HepG2 (cell line): ENCODE data around the gene AKT3. TPM values are rescaled to one million over a fixed set of nuclear protein-coding genes. Genes with fewer than 3 reads are reported as not detected.

Source experiments
- ATAC-seq: fragments of 200-7000 bp; cut with Tn5 transposase; 3 replicates; pipeline ENCODE4 v1.9.1; 2020; ENCODE audit warnings: mild to moderate bottlenecking, moderate library complexity
- BruUV-seq: library from RNA; stranded (reverse); fragments of 400-500 nt; replicated peaks from 2 replicates; lab custom pipeline; 2021; lab: Mats Ljungman, UMichigan
- CTCF ChIA-PET: fragments of 300-600 bp; formaldehyde crosslinking; extraction: SDS; loops from one replicate; lab custom pipeline; 2021; ENCODE audit warnings: low total read pairs, inconsistent platforms, low intra/inter-chr PET ratio; lab: Yijun Ruan, JAX
- POLR2A ChIA-PET: fragments of 350-600 bp; sonication (Branson Sonifier 250); formaldehyde crosslinking; loops from one replicate; lab custom pipeline; 2020; ENCODE audit warnings: antibody characterized with exemption, inconsistent platforms; lab: Yijun Ruan, JAX
- DNase-seq: peaks from one replicate; pipeline ENCODE4 v3.0.0-alpha.2; 2015; ENCODE audit warnings: low spot score
- FAIRE-seq: peaks from 3 replicates; lab custom pipeline; 2011; peaks lifted over from hg19 to GRCh38; lab: Jason Lieb, UNC
- H2AFZ ChIP-seq: one replicate; pipeline ENCODE4 v1.6.1; 2011; ENCODE audit warnings: low read length, inconsistent platforms
- H3K27ac ChIP-seq: fragments of 300-600 bp; 3 replicates; pipeline ENCODE4 v1.8.0; 2011; ENCODE audit warnings: mixed run types, mild to moderate bottlenecking, mixed read lengths, low read length, inconsistent platforms; ENCODE audit not compliant: insufficient read depth; ENCODE audit errors: extremely low read length
- H3K27me3 ChIP-seq, 2 experiments: fragments of 200-600 bp in 1 of 2; 2 replicates in 1 of 2; 3 replicates in 1 of 2; pipeline versions ENCODE4 v1.6.0 to v1.8.0; 2011; ENCODE audit warnings: low read length in 2 of 2, mild to moderate bottlenecking in 2 of 2, moderate library complexity in 2 of 2, inconsistent platforms in 1 of 2; ENCODE audit not compliant: insufficient read depth in 2 of 2, control insufficient read depth in 1 of 2
- H3K36me3 ChIP-seq, 2 experiments: fragments of 200-600 bp in 1 of 2; replicated peaks in 1 of 2; 2 replicates in 1 of 2; 3 replicates in 1 of 2; pipeline versions ENCODE4 v1.5.1 to v1.8.0; 2011; ENCODE audit warnings: low read length in 2 of 2, inconsistent platforms in 1 of 2; ENCODE audit not compliant: insufficient read depth in 2 of 2, control insufficient read depth in 1 of 2
- H3K4me1 ChIP-seq: 2 replicates; pipeline ENCODE4 v1.5.1; 2012; ENCODE audit warnings: low read length, inconsistent platforms; ENCODE audit not compliant: insufficient read depth
- H3K4me2 ChIP-seq: 2 replicates; pipeline ENCODE4 v1.6.0; 2011; ENCODE audit warnings: low read depth, low read length, inconsistent platforms
- H3K4me3 ChIP-seq, 3 experiments: fragments of 200-600 bp in 1 of 3; sonication (generic), shearing (Covaris generic) in 1 of 3; replicated peaks in 1 of 3; 2 replicates each; pipeline ENCODE4 v1.5.1; 2011 to 2016; ENCODE audit warnings: low read length in 3 of 3, inconsistent platforms in 2 of 3, low read depth in 2 of 3, mild to moderate bottlenecking in 2 of 3, control low read depth in 1 of 3, mixed read lengths in 1 of 3; ENCODE audit not compliant: insufficient read depth in 1 of 3
- H3K79me2 ChIP-seq: one replicate; pipeline ENCODE4 v1.6.1; 2011; ENCODE audit warnings: low read length, inconsistent platforms; ENCODE audit not compliant: insufficient read depth
- H3K9ac ChIP-seq: 2 replicates; pipeline ENCODE4 v1.6.0; 2011; ENCODE audit warnings: mild to moderate bottlenecking, low read depth, low read length, inconsistent platforms; ENCODE audit not compliant: insufficient read depth
- H3K9me3 ChIP-seq: 2 replicates; pipeline ENCODE4 v1.5.1; 2012; ENCODE audit warnings: mild to moderate bottlenecking, low read length
- H4K20me1 ChIP-seq: 2 replicates; pipeline ENCODE4 v1.6.0; 2011; ENCODE audit warnings: inconsistent platforms, mild to moderate bottlenecking, low read length, moderate library complexity; ENCODE audit not compliant: insufficient read depth
- BCLAF1 ChIP-seq: fragments of 450-650 bp; IDR thresholded peaks from 2 replicates; pipeline ENCODE4 v1.6.1; 2017; ENCODE audit warnings: mild to moderate bottlenecking
- FOXM1 ChIP-seq: sonication (generic); formaldehyde crosslinking; IDR thresholded peaks from 2 replicates; pipeline ENCODE4 v1.5.0; 2020; ENCODE audit warnings: missing genetic modification reagents
- JUN ChIP-seq: sonication (generic); formaldehyde crosslinking; IDR thresholded peaks from 2 replicates; pipeline ENCODE4 v1.4.0; 2020; ENCODE audit warnings: mild to moderate bottlenecking, missing genetic modification reagents
- KLF13 ChIP-seq: sonication (generic); formaldehyde crosslinking; IDR thresholded peaks from 2 replicates; pipeline ENCODE4 v1.4.0; 2020; ENCODE audit warnings: mild to moderate bottlenecking, missing genetic modification reagents
- NR3C1 ChIP-seq: sonication (generic); formaldehyde crosslinking; IDR thresholded peaks from 2 replicates; pipeline ENCODE4 v1.4.0; 2020; ENCODE audit warnings: missing genetic modification reagents
- PAWR ChIP-seq: sonication (generic); formaldehyde crosslinking; IDR thresholded peaks from 2 replicates; pipeline ENCODE4 v1.4.0; 2020; ENCODE audit warnings: missing genetic modification reagents, mild to moderate bottlenecking, borderline replicate concordance
- SP2 ChIP-seq: sonication (generic); formaldehyde crosslinking; IDR thresholded peaks from 2 replicates; pipeline ENCODE4 v1.5.1; 2020; ENCODE audit warnings: mild to moderate bottlenecking, missing genetic modification reagents
- ZZZ3 ChIP-seq: sonication (generic); formaldehyde crosslinking; IDR thresholded peaks from 2 replicates; pipeline ENCODE4 v1.4.0; 2020; ENCODE audit warnings: missing genetic modification reagents, mild to moderate bottlenecking, borderline replicate concordance
- WGBS: methylation state at CpG from one replicate; pipeline ENCODE4 v1.1.6; 2017; ENCODE audit warnings: low lambda C conversion rate; 5-methylcytosine and 5-hydroxymethylcytosine counted together
- in situ Hi-C: cut with HindIII; loops from 2 replicates; pipeline ENCODE4 v1.10.0; 2017; ENCODE audit warnings: low pct_unique_long_range_greater_than_20kb; ENCODE audit not compliant: extremely low pct_ligation_motif_present
- intact Hi-C: fragments of 100-400 bp; cut with micrococcal nuclease; formaldehyde crosslinking; loops from one replicate; pipeline ENCODE4 v1.10.0; 2022; ENCODE audit not compliant: unreplicated experiment
- polyA plus RNA-seq, 8 experiments: library from polyadenylated mRNA; depleted of rRNA in 3 of 8; stranded (reverse) in 7 of 8; unstranded in 1 of 8; fragments of >200 nt; fragmentation: Illumina TruSeq in 4 of 8; extraction: Trizol in 4 of 8; gene quantifications; 2 replicates each; pipeline versions ENCODE4 v1.2.1 to v1.2.3, GENCODE V29; 2011 to 2016; ENCODE audit warnings: low read depth in 4 of 8, missing spikeins in 1 of 8, mixed read lengths in 1 of 8; ENCODE audit not compliant: insufficient read depth in 1 of 8
- total RNA-seq, 5 experiments: library from RNA; depleted of rRNA; stranded (reverse); fragments of >200 nt; fragmentation: Illumina TruSeq; extraction: Trizol; gene quantifications; 2 replicates each; pipeline ENCODE4 v1.2.3, GENCODE V29; 2016; ENCODE audit warnings: low read depth in 1 of 5

AKT3 gene
- total and polyA plus RNA-seq, 2 of the 13 experiments (the other 11 are each of a cell fraction or from before 2014, with no cell fraction given), result 0.07 TPM

GRCh38 chr1:243726806-243727502 lies 123.1 kb downstream of the AKT3 start:
- Histone ChIP-seq H3K79me2 (no peaks in the 10 kb centered on the region), H3K4me1 (no peaks in the 10 kb centered on the region), H3K27ac (no peak overlapping the region), H3K36me3 (no peaks in the 10 kb centered on the region), H2AFZ (no peak overlapping the region), H3K9me3 (no peaks in the 10 kb centered on the region), H3K4me3 (no peak overlapping the region), H4K20me1 (no peaks in the 10 kb centered on the region), H3K9ac (no peak overlapping the region), H3K4me2 (no peak overlapping the region), H3K27me3 (no peaks in the 10 kb centered on the region)
- DNase-seq (no peak), FAIRE-seq (no peak), ATAC-seq (no peak)
- intact Hi-C loops (no loop called here), in situ Hi-C loops (no loop called here)
- no TSS peak for BruUV-seq
- ChIA-PET CTCF (no interaction called here), POLR2A (no interaction called here)
- 13% methylated on average over 2 of the region's 2 CpGs for WGBS
- no peak for TF ChIP-seq PAWR (CRISPR knock-in tag)
- no peak for TF ChIP-seq NR3C1 (CRISPR knock-in tag)
- no peak for TF ChIP-seq SP2 (CRISPR knock-in tag)
- no peak for TF ChIP-seq KLF13
- no peak for TF ChIP-seq JUN (CRISPR knock-in tag)
- TF ChIP-seq FOXM1, result no peak
- TF ChIP-seq ZZZ3 (CRISPR knock-in tag), result no peak
- no peak for TF ChIP-seq BCLAF1
